Fibroblast of villous mesenchyme (primary cell): ENCODE measurements around the gene FRMD4B. TPM values are rescaled to one million over a fixed set of nuclear protein-coding genes. Genes with fewer than 3 reads are reported as not detected.

ENCODE experiments used
- DNase-seq: peaks from one replicate; pipeline ENCODE4 v3.0.0-alpha.2; 2010; ENCODE audit warnings: low read depth
- H3K4me3 ChIP-seq: 2 replicates; pipeline ENCODE4 v1.5.1; 2011; ENCODE audit warnings: low read depth, mild to moderate bottlenecking, low read length
- total RNA-seq: library from RNA; depleted of rRNA; stranded (reverse); fragments of >200 nt; gene quantifications from 2 replicates; pipeline ENCODE4 v1.2.3, GENCODE V29; 2012
- TF ChIP-seq, protein P1 (sequence below): IDR thresholded peaks from 2 replicates; pipeline ENCODE4 v1.5.1; 2012; ENCODE audit warnings: low read depth, mild to moderate bottlenecking, low read length; ENCODE audit not compliant: insufficient read depth

FRMD4B gene
- total RNA-seq, 1 donor = under 0.01 TPM

DNA sequence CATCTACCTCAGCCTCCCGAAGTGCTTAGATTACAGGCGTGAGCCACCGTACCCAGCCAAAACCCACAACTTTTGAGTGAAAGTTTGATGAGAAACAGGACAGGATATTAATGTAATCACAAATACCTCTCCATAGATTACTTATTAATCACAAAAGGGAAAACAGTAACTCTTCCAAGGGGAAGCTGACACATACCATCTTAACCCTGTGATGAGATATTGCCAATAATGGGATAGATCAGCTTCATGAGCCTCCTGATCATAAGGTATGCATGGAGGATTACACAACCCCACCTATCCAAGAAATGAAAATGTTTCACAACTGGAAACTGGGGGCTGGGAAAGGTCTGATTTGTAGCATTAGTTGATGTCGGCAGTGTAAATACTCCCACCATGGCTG, 131.5 kb downstream of the FRMD4B start:
- no peak for DNase-seq
- no peak overlapping the region for H3K4me3 ChIP-seq
- TF ChIP-seq, protein P1, sequence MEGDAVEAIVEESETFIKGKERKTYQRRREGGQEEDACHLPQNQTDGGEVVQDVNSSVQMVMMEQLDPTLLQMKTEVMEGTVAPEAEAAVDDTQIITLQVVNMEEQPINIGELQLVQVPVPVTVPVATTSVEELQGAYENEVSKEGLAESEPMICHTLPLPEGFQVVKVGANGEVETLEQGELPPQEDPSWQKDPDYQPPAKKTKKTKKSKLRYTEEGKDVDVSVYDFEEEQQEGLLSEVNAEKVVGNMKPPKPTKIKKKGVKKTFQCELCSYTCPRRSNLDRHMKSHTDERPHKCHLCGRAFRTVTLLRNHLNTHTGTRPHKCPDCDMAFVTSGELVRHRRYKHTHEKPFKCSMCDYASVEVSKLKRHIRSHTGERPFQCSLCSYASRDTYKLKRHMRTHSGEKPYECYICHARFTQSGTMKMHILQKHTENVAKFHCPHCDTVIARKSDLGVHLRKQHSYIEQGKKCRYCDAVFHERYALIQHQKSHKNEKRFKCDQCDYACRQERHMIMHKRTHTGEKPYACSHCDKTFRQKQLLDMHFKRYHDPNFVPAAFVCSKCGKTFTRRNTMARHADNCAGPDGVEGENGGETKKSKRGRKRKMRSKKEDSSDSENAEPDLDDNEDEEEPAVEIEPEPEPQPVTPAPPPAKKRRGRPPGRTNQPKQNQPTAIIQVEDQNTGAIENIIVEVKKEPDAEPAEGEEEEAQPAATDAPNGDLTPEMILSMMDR = no peak

DNA sequence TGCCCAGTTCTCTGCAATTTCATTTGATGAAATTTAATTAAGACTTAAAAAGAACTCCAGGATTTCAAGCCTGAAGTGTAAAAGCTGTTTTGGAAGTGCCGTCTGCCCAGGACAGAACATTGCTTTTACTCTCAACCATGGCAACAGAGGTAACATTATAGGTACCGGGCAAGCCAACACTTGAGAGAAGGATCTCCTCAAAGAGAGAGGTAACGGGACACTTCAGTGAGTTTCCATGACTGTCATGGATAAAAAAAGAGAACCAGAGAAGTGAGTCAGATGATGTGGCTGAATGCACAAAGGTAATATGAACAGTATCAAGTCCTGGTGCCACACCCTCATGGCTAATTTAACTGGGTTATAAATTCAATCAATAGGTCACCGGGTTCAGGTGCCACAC, 133.3 kb downstream of the FRMD4B start:
- H3K4me3 ChIP-seq = no peak overlapping the region
- no peak for DNase-seq
- TF ChIP-seq, protein P1 = no peak

DNA sequence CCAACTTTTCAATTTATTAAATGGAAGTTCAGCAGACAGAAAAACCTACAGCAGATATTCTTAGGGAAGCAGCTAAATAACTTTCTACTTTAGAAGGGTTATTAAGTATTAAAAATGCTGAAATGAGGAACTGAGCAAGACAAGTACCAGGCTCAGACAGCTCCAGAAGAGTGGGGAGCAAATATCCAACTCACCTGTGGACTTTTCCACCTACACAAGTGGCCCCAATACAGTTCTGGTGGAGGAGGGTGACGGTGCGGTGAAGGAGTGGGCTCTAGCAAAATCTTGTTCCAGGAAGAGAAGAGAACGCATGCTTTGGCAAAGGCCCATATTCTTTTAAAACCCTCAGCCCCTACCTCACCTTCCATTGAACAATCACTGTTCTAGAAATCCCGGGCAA, 133.7 kb downstream of the FRMD4B start:
- H3K4me3 ChIP-seq = no peak overlapping the region
- TF ChIP-seq, protein P1 = no peak
- DNase-seq = no peak

DNA sequence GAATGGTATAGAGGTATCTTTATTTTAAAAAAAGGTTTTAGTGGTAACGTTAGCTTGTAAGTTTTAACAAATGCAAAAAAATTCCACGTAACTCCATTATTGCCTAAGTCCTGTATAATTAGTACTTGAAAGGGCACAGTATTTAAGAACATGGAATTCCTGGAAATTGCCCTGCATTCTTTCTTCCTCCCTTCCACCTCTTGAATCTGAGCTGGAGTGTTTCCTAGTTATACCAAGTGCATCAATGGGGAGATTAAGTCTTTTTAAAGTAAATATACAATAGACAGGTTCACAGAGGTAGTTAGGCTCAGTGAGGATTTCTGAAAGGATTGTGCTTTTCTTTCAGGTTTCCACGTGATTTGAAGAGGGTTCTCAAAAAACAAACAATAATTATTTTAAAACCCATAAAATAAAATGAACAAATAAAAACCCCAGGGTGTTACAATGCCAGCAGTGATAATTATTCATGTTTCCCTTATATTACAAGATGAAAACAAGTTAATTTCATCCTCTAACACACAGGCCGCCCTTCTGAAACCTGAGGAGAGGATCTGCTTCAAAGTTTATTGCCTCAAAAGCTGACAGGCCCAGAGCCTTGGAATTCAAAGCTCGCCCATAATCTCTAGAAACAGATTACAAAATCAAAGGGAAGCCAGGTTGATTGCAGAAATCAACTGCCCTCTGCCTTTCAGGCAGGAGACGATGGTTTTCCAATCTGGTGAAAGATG, 134.6 kb downstream of the FRMD4B start:
- DNase-seq = no peak
- TF ChIP-seq, protein P1 = no peak
- H3K4me3 ChIP-seq = no peak overlapping the region

DNA sequence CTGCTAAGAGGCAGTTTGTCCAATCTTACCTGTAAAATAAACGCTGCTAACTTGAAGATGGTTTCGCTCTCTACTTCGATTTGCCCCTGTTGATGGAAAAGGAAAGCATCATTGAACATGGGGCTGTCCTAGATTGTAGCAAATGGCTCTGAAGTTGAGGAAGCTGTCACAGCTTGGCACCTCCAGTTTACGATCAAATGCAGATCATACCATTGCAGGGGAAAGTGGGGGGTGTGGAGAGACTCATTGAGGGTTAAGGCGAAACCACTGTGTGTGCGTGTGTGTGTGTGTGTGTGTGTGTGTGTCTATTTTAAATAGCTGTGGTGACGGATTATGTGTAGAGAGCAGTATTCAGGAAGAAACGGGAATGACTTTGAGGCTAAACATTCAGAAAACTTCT, 135.9 kb downstream of the FRMD4B start:
- DNase-seq = peak; percentile 69
- TF ChIP-seq, protein P1 = no peak
- peak overlapping the region; percentile 37 for H3K4me3 ChIP-seq

DNA sequence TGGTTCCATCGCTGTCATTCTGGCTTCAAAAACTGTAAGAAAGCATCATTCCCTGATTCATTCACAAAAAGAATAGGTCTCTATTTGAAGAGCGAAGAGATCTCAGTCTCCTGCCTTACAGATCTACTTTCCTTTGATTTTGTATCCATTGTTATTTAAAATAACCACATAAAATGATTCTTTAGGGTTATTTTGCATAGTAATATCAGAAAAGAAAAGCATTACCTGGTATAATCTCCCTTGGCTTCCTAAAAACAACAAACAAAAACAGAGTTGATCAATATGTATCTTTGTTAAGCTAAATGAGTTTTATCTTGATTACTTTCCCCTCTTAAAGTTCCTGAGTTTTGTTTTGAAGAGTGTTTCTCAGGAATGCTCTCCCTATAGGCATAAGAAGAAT, 136.9 kb downstream of the FRMD4B start:
- no peak overlapping the region for H3K4me3 ChIP-seq
- no peak for DNase-seq
- TF ChIP-seq, protein P1 = no peak

DNA sequence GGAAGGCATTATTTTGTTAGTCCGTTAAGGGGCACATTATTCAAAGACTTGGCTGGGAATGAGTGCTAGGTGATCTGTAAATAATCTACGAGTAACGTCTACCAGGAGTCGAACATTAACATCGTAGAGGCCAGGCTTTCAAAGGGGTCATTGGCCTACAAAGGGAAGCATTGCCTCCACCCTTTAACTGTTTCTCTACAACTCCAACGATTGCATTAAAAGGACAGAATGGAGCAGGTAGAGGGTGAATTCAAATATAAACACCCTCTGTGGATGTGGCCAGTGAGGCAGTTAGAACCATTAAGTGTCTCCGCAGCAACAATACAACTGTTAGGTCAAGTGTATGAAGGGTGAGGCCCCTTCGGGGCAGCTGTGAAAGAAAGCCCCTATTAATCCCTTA, 137.5 kb downstream of the FRMD4B start:
- DNase-seq = no peak
- TF ChIP-seq, protein P1 = no peak
- H3K4me3 ChIP-seq = no peak overlapping the region
